BJ (cell line): ENCODE data around the gene B4GALT2. TPM values are rescaled to one million over a fixed set of nuclear protein-coding genes. Genes with fewer than 3 reads are reported as not detected.

ENCODE experiments used
- CTCF ChIA-PET: fragments of 350-600 bp; formaldehyde crosslinking; extraction: SDS; loops from one replicate; lab custom pipeline; 2021; ENCODE audit warnings: antibody characterized with exemption, inconsistent platforms; lab: Yijun Ruan, JAX
- POLR2A ChIA-PET: fragments of 300-600 bp; sonication (Branson Sonifier 250); formaldehyde crosslinking; extraction: SDS; loops from one replicate; lab custom pipeline; 2021; ENCODE audit warnings: antibody characterized with exemption; lab: Charles Lee
- DNase-seq: peaks from one replicate; pipeline ENCODE4 v3.0.0-alpha.2; 2011; ENCODE audit warnings: low read depth
- H3K27me3 ChIP-seq: 2 replicates; pipeline ENCODE4 v1.6.0; 2011; ENCODE audit warnings: low read length; ENCODE audit not compliant: control insufficient read depth, insufficient read depth
- H3K36me3 ChIP-seq: 2 replicates; pipeline ENCODE4 v1.5.1; 2011; ENCODE audit warnings: low read length; ENCODE audit not compliant: control insufficient read depth, insufficient read depth
- H3K4me3 ChIP-seq: 2 replicates; pipeline ENCODE4 v1.5.1; 2011; ENCODE audit warnings: low read depth, mild to moderate bottlenecking, control low read depth, low read length
- polyA plus RNA-seq: library from polyadenylated mRNA; depleted of rRNA; stranded (reverse); fragments of >200 nt; gene quantifications from 2 replicates; pipeline ENCODE4 v1.2.3, GENCODE V29; 2011
- TF ChIP-seq, protein P1 (sequence below): IDR thresholded peaks from 2 replicates; pipeline ENCODE4 v1.5.1; 2011; ENCODE audit warnings: low read depth, mild to moderate bottlenecking, control low read depth, inconsistent platforms, low read length, moderate library complexity; ENCODE audit not compliant: insufficient read depth

B4GALT2 gene
- polyA plus RNA-seq, 1 experiment = 82.2 TPM

DNA sequence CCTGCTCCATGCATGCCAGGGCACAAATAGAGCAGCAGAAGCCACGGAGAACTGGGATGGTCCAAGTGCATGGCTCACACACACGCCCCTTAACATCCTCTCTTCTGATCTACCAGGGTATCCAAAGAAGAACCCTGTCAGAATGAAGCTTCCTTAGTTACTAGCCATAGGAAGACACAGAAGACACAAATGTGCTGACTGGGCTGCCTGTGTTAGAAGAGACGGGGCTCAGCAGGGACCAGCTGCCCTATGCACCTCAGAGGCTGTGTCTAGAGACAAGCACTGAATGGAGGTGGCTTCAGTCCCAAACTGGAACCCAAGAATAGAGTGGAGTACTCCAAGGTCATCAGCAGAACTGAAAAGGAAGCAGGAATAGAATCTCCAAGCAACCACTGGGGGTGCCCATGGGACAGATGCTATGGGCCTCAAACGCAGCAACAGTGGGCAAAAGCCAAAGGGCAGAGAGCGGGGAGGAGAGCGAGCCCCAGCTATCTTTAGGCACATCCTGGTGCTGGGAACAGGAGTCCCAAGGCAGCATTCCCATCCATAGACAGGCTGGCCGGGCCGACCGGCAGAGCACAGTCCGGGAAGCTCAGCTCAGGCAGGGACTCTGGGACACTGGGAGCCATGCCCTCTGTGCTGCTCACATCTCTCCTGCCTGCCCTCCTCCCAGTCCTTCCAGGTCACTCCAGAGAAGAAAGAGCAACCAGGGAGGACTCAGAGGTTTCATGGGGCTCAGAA lies 42.7 kb downstream of the B4GALT2 start:
- Histone ChIP-seq H3K36me3 (peaks cover 26% of the 10 kb centered on the region), H3K27me3 (no peaks in the 10 kb centered on the region), H3K4me3 (no peak overlapping the region)
- POLR2A ChIA-PET = no interaction called here
- TF ChIP-seq, protein P1, sequence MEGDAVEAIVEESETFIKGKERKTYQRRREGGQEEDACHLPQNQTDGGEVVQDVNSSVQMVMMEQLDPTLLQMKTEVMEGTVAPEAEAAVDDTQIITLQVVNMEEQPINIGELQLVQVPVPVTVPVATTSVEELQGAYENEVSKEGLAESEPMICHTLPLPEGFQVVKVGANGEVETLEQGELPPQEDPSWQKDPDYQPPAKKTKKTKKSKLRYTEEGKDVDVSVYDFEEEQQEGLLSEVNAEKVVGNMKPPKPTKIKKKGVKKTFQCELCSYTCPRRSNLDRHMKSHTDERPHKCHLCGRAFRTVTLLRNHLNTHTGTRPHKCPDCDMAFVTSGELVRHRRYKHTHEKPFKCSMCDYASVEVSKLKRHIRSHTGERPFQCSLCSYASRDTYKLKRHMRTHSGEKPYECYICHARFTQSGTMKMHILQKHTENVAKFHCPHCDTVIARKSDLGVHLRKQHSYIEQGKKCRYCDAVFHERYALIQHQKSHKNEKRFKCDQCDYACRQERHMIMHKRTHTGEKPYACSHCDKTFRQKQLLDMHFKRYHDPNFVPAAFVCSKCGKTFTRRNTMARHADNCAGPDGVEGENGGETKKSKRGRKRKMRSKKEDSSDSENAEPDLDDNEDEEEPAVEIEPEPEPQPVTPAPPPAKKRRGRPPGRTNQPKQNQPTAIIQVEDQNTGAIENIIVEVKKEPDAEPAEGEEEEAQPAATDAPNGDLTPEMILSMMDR = no peak
- DNase-seq = no peak
- CTCF ChIA-PET = interaction anchor here (2.2 kb wide), 1 partner anchor 16 kb away, joined by 19 read pairs; no protein-coding TSS in a partner anchor

DNA sequence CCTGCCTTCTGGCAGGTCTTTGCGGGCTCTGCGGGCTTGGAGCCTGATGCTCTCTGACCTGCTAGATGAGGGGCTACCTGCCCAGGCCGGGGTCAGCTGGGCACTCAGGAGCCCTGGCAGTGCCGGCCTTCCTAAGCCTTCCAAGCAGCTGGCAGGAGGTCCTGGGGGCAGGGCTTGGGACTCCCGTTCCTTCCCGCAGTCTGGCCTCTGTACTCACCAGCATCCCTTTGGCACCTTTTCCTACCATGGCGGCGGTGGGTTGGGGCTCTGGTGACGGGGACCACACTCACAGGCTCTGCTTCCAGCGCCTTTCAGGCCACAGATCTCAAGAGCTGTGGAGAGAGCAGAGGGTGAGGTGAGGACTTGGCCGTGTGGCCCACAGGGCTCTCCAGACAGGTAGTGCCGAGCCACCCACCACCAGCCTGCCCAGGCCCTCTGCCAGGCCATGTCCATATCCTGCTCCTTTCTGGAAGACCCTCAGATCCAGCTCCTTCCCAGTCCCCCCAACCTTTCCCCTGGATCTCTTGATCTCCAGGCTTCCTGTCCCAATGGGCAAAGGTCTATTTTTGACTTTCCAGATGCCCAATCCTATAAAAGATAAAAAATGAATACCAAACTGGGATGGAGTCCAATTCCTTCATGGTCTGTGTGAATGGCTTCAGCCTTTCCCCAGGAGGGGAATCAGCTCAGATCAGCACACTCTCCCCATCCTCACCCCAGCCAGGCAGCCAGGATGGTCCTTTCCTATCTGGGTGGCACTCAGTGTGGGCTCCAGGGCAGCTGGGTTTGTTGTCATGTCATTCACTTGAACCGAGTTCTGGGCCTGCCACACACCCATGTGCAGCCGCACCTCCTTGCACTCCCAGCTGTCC lies 45.3 kb downstream of the B4GALT2 start:
- no peaks in the 10 kb centered on the region for H3K27me3 ChIP-seq
- TF ChIP-seq, protein P1 = no peak
- DNase-seq = no peak
- POLR2A ChIA-PET = no interaction called here
- H3K36me3 ChIP-seq = peaks cover 25% of the 10 kb centered on the region
- H3K4me3 ChIP-seq = no peak overlapping the region
- CTCF ChIA-PET = interaction anchor here (0.8 to 1.4 kb wide), 2 partner anchors 18 to 20 kb away, joined by 3 to 4 read pairs; no protein-coding TSS in a partner anchor

DNA sequence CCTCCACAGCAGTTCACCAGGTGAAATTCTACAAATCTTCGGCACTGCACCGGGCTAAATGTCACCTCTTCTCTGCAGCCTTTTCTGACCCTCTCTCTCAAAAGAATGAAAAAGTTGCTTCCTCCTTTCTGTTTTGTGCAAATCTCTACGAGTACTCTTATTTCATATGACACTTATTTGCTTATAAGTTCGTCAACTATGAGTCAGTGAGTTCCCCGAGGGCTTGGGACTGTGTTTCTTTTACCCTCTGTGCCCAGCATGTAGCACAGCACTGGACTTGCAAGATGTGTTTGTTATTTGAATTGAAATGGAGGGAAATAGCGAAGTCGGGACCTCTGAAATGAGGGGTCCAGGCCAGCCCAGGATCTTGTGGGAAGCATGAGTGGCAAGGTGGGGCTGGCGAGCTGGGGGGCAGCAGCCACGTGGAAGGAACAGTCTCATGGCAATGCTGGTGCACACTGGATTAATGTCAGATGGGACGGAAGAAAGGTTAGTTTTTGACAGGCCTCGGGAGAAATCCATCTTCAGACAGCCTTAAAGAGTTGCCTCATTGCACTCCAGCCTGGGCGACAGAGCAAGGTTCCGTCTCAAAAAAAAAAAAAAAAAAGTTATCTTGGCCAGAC lies 46.0 kb downstream of the B4GALT2 start:
- ChIA-PET CTCF (interaction anchor here (1.4 kb wide), 1 partner anchor 19 kb away, joined by 4 read pairs; no protein-coding TSS in a partner anchor), POLR2A (no interaction called here)
- no peak overlapping the region for H3K4me3 ChIP-seq
- TF ChIP-seq, protein P1 = no peak
- no peaks in the 10 kb centered on the region for H3K27me3 ChIP-seq
- peaks cover 22% of the 10 kb centered on the region for H3K36me3 ChIP-seq
- no peak for DNase-seq

DNA sequence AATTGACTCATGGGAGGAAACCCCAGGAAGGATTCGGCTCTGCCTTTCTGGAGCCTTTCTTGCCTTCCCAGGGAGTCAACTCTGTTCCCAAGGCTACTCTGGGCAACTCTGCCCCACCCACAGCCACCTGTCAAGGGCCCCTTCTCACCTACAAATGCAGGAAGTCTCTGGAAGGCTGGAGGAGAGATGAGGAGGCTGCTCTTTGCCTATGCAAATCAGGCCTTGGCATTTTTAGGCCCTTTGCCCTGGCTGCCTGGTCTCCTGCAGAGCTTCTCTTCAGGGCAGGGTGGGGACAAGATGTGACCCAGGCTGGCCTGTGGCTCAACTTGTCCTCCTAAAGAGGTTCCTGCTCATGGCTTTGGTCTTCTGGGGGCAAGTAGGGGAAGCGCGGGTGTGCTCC lies 46.8 kb downstream of the B4GALT2 start:
- ChIA-PET POLR2A (no interaction called here), CTCF (interaction anchor here (1.5 kb wide), 1 partner anchor 22 kb away, joined by 3 read pairs; no protein-coding TSS in a partner anchor)
- Histone ChIP-seq H3K36me3 (peaks cover 17% of the 10 kb centered on the region), H3K27me3 (no peaks in the 10 kb centered on the region), H3K4me3 (no peak overlapping the region)
- TF ChIP-seq, protein P1 = no peak
- no peak for DNase-seq

DNA sequence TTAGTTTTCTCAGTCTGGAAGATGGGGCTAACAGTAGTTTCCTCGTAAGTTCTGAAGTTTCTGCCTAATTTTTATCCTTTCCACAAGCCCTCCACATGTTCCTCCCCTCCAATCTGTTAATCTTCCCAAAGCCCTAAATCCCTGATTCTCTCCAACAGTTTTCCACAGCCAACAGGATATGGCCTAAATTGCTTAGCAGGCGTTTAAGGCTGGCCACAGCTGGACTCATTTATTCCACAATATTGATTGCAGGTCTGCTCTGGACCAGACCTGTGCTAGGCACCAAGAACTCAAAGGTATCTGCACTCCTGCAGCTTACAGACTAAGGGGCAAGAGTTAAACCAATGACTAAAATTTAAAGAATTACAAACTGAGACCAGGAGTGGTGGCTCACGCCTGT lies 48.3 kb downstream of the B4GALT2 start:
- TF ChIP-seq, protein P1 = no peak
- POLR2A ChIA-PET = no interaction called here
- Histone ChIP-seq H3K27me3 (no peaks in the 10 kb centered on the region), H3K4me3 (no peak overlapping the region), H3K36me3 (peaks cover 9% of the 10 kb centered on the region)
- CTCF ChIA-PET = interaction anchor here (1.0 to 6.6 kb wide), 5 partner anchors 10 to 22 kb away, joined by 3 to 41 read pairs (median 6); no protein-coding TSS in a partner anchor
- DNase-seq = no peak
